NCI-H1694 treated with DMSO at 0.1 percent for 48 hours (cell line): ENCODE results near the gene PNN.
"Not testable (repeated sequence)": the region's sequence is repeated elsewhere in the genome, so short reads cannot be mapped to it uniquely, and the experiment has no call there.

Experiments
- DNase-seq: peaks from one replicate; lab custom pipeline; 2025; lab: John Stamatoyannopoulos, UW

The PNN gene

GRCh38 chr14:39181026-39181692, 6.1 kb downstream of the PNN start:
- DNase-seq = no peak

- DNase-seq = no peak
Measured at GRCh38 chr14:39181693-39182047, 6.6 kb downstream of the PNN start.

GRCh38 chr14:39182770-39183684, 8.0 kb downstream of the PNN start:
- DNase-seq = no peak

- not testable (repeated sequence) for DNase-seq
Measured at GRCh38 chr14:39183685-39184003, 8.6 kb downstream of the PNN start.

- DNase-seq = no peak
Measured at GRCh38 chr14:39184628-39185255, 9.7 kb downstream of the PNN start.

- no peak for DNase-seq
Measured at GRCh38 chr14:39185256-39186049, 10.4 kb downstream of the PNN start.

GRCh38 chr14:39186941-39187525, 12.0 kb downstream of the PNN start:
- DNase-seq = no peak

GRCh38 chr14:39203659-39204606, 28.9 kb downstream of the PNN start:
- no peak for DNase-seq

GRCh38 chr14:39207430-39207829, 32.4 kb downstream of the PNN start:
- not testable (repeated sequence) for DNase-seq

- no peak for DNase-seq
Measured at GRCh38 chr14:39211109-39211741, 36.2 kb downstream of the PNN start.

- DNase-seq = no peak
Measured at GRCh38 chr14:39212034-39212433, 37.0 kb downstream of the PNN start.

- no peak for DNase-seq
Measured at GRCh38 chr14:39212693-39213092, 37.6 kb downstream of the PNN start.

- no peak for DNase-seq
Measured at GRCh38 chr14:39217214-39217879, 42.3 kb downstream of the PNN start.

GRCh38 chr14:39218171-39218769, 43.2 kb downstream of the PNN start:
- DNase-seq = no peak

- no peak for DNase-seq
Measured at GRCh38 chr14:39219075-39219499, 44.0 kb downstream of the PNN start.

- DNase-seq = not testable (repeated sequence)
Measured at GRCh38 chr14:39220473-39220872, 45.4 kb downstream of the PNN start.

GRCh38 chr14:39228044-39228443, 53.0 kb downstream of the PNN start:
- DNase-seq = no peak

GRCh38 chr14:39228509-39229221, 53.6 kb downstream of the PNN start:
- no peak for DNase-seq

GRCh38 chr14:39229222-39229543, 54.1 kb downstream of the PNN start:
- DNase-seq = no peak
